Amygdala (tissue), 56 donors: ENCODE results near the gene ZGPAT.
A peak's percentile ranks its signal among the peaks of the same experiment; 100 is the strongest.

Source experiments
- DNase-seq, 56 donors: peaks; one replicate each; lab custom pipeline; 2025; lab: John Stamatoyannopoulos, UW

The ZGPAT gene

DNA sequence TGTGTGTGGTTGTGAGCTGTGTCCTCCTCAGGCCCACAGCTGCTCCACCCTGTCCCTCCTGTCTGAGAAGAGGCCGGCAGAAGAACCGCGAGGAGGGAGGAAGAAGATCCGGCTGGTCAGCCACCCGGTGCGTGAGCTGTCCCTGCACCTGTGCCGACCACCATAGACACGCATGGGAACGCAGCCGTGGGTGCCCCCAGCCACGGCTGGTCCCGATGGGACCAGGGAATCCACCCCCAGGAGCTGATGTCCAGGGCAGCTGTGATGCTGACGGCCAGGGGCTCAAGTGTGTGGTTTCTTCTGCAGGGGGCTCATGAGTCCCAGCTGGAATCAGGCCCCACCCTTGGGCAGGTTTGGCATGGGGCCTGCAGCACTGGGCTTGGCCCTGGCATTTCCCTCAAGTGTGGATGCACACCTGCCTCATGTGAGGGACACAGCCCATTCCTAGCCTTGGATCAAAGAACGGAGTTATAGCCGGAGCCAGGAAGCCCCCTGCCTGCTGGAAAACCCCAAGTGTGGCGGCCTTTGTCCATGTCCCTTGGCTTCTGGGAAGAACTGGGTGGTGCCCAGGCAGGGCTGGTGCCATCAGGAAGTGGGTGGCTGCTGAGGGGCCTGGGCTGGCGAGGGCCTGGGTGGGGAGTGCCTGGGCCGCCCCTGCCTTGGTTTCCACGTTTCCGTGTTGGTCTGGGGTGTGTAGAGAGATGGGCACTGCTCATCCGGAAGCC lies 16.0 kb upstream of the ZGPAT start:
- no peak for DNase-seq

- no peak for DNase-seq
Measured at GRCh38 chr20:63692436-63693082, 15.3 kb upstream of the ZGPAT start.

DNA sequence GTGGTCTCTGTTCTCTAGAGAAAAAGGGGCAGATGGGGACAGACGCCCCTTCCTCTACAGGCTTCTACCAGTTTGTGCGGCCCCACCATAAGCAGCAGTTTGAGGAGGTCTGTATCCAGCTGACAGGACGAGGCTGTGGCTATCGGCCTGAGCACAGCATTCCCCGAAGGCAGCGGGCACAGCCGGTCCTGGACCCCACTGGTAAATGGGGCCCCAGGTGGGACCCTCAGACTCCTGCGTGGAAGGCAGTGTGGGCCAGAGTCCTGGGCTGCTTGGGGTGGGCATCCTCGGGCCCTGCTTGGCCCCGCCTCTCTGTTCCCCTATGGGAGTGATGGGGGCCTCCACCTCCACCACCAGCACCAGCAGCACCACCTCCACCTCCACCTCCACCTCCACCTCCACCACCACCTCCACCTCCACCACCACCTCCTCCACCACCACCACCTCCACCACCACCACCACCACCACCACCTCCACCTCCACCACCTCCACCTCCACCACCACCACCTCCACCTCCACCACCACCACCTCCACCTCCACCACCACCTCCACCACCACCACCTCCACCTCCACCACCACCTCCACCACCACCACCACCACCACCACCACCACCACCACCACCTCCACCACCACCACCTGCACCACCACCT lies 14.6 kb upstream of the ZGPAT start:
- DNase-seq, result peak in 5 of 56 donors; percentile 7 to 65 (median 18)

DNA sequence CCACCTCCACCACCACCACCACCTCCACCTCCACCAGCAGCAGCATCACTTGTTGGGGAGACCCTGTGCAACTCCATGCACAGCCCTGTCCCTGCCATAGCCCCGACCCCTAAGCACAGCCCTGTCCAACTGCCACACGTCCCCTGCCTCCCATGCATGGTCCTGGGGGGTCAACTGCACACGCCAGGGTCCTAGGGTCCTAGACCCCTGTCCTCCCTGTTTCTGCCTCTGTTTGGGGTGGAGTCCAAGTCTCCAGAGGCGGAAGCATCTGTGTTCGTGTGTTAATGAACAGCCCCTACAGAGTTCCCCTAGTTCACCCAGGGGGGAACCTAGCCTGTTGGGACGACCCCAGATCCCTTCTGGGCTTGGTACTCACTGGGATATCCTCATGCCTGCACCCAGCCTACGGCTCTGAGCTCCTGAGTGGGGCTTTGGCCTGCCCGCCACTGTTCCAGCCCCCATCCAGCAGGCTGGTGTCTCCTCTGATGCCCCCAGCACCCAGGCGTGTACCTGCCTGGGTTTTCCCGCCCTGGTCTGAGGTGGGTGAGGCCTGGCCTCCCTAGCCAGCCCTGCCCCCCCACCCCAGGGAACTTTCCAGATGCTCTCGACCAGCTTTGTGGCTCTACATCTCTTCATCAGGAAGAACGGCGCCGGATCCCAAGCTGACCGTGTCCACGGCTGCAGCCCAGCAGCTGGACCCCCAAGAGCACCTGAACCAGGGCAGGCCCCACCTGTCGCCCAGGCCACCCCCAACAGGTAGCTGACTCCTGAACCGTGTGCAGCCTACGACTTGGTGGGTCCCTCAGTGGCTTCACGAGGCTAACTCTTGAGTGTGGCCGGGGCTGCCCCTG lies 13.9 kb upstream of the ZGPAT start:
- DNase-seq, result no peak

DNA sequence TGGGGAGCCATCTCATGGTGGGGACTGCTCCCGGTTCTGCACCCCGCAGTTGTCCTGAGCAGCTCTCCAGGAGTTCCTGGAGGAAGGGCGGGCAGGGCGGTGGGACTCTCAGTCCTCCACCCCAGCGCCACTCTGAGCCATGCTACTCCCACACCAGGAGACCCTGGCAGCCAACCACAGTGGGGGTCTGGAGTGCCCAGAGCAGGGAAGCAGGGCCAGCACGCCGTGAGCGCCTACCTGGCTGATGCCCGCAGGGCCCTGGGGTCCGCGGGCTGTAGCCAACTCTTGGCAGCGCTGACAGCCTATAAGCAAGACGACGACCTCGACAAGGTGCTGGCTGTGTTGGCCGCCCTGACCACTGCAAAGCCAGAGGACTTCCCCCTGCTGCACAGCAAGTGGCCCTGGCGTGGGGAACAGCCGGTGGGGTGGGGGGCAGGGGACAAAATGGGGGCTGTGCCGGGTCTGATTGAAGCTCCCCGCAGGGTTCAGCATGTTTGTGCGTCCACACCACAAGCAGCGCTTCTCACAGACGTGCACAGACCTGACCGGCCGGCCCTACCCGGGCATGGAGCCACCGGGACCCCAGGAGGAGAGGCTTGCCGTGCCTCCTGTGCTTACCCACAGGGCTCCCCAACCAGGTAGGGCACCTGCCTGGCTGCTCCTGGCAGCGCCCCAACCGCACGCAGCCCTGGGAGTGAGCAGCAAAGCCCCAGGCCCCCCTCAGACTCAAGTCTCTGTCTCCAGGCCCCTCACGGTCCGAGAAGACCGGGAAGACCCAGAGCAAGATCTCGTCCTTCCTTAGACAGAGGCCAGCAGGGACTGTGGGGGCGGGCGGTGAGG lies 13.0 kb upstream of the ZGPAT start:
- no peak for DNase-seq

DNA sequence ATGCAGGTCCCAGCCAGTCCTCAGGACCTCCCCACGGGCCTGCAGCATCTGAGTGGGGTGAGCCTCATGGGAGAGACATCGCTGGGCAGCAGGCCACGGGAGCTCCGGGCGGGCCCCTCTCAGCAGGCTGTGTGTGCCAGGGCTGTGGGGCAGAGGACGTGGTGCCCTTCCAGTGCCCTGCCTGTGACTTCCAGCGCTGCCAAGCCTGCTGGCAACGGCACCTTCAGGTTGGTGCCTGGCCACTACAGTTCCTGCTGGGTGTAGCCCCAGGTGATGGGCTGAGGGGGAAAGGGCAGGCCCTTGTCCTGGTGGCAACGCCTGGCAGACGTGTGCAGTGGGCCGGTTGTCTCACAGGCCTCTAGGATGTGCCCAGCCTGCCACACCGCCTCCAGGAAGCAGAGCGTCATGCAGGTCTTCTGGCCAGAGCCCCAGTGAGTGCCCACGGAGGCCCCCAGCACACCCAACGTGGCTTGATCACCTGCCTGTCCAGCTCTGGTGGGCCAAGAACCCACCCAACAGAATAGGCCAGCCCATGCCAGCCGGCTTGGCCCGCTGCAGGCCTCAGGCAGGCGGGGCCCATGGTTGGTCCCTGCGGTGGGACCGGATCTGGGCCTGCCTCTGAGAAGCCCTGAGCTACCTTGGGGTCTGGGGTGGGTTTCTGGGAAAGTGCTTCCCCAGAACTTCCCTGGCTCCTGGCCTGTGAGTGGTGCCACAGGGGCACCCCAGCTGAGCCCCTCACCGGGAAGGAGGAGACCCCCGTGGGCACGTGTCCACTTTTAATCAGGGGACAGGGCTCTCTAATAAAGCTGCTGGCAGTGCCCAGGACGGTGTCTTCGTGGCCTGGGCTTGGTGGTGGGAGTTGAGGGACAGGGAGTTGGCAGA lies 12.2 kb upstream of the ZGPAT start:
- DNase-seq, result no peak

DNA sequence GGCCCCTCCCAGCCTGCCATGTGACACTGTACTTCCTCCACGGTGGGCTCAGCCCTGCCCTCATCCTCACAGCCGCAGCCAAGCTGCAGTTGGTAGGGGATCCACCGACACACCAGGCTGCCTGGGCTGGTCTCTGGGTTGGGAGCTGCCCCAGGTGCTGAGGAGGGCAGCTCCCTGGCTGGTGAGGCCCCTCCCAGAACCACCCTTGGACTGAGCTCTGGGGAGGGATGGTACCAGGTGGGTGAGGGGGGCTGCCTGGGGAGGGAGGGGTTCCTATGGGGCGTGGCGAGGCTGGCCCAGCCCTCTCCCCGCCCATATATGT lies 11.6 kb upstream of the ZGPAT start:
- DNase-seq, result no peak

DNA sequence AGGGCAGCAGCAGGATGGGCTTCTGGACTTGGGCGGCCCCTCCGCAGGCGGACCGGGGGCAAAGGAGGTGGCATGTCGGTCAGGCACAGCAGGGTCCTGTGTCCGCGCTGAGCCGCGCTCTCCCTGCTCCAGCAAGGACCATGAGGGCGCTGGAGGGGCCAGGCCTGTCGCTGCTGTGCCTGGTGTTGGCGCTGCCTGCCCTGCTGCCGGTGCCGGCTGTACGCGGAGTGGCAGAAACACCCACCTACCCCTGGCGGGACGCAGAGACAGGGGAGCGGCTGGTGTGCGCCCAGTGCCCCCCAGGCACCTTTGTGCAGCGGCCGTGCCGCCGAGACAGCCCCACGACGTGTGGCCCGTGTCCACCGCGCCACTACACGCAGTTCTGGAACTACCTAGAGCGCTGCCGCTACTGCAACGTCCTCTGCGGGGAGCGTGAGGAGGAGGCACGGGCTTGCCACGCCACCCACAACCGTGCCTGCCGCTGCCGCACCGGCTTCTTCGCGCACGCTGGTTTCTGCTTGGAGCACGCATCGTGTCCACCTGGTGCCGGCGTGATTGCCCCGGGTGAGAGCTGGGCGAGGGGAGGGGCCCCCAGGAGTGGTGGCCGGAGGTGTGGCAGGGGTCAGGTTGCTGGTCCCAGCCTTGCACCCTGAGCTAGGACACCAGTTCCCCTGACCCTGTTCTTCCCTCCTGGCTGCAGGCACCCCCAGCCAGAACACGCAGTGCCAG lies 11.0 kb upstream of the ZGPAT start, which contains the start of gene TNFRSF6B:
TNFRSF6B (plus strand) TSS at position 25 of the 729 bp plus-strand sequence; CDS start at position 141, 116 bp downstream.
- no peak for DNase-seq

DNA sequence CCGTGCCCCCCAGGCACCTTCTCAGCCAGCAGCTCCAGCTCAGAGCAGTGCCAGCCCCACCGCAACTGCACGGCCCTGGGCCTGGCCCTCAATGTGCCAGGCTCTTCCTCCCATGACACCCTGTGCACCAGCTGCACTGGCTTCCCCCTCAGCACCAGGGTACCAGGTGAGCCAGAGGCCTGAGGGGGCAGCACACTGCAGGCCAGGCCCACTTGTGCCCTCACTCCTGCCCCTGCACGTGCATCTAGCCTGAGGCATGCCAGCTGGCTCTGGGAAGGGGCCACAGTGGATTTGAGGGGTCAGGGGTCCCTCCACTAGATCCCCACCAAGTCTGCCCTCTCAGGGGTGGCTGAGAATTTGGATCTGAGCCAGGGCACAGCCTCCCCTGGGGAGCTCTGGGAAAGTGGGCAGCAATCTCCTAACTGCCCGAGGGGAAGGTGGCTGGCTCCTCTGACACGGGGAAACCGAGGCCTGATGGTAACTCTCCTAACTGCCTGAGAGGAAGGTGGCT lies 10.4 kb upstream of the ZGPAT start:
- DNase-seq, result no peak

DNA sequence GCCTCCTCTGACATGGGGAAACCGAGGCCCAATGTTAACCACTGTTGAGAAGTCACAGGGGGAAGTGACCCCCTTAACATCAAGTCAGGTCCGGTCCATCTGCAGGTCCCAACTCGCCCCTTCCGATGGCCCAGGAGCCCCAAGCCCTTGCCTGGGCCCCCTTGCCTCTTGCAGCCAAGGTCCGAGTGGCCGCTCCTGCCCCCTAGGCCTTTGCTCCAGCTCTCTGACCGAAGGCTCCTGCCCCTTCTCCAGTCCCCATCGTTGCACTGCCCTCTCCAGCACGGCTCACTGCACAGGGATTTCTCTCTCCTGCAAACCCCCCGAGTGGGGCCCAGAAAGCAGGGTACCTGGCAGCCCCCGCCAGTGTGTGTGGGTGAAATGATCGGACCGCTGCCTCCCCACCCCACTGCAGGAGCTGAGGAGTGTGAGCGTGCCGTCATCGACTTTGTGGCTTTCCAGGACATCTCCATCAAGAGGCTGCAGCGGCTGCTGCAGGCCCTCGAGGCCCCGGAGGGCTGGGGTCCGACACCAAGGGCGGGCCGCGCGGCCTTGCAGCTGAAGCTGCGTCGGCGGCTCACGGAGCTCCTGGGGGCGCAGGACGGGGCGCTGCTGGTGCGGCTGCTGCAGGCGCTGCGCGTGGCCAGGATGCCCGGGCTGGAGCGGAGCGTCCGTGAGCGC lies 9.8 kb upstream of the ZGPAT start:
- no peak for DNase-seq

- no peak for DNase-seq
Measured at GRCh38 chr20:63698739-63699465, 8.9 kb upstream of the ZGPAT start.

DNA sequence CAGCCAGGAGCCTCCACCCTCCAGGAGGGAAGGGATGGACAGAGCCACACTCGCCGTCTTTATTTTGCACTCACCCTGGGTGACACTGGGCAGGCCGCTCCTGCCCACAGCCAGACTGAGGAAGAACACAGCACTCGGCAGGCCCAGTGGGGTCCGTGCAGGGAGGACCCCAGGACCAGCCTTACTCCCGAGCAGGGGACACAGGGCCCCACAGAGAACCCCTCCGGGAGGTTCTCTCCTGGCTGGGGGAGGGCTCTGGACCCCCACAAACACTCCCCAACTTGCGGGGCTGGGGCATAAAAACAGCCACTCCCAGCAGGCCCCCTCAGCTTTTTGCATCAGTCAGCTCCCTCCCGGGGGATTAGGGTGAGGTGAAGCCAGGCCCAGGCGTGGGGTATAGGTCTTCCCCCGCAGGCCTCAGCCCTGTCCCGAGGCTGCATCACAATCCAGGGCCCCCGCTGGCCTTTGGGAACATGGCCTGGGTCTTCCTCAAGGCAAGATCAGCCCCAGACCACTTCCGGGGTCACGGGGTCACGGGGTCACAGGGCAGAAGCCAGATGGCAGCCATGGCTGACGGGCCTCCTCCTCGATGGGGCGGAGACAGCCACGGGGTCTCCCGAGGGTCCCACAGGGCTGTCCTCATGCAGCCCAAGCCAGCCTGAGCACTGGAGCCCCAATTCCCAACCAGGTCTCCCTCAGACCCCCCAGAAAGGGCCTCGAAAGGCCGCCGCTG lies 8.2 kb upstream of the ZGPAT start:
- DNase-seq, result no peak

DNA sequence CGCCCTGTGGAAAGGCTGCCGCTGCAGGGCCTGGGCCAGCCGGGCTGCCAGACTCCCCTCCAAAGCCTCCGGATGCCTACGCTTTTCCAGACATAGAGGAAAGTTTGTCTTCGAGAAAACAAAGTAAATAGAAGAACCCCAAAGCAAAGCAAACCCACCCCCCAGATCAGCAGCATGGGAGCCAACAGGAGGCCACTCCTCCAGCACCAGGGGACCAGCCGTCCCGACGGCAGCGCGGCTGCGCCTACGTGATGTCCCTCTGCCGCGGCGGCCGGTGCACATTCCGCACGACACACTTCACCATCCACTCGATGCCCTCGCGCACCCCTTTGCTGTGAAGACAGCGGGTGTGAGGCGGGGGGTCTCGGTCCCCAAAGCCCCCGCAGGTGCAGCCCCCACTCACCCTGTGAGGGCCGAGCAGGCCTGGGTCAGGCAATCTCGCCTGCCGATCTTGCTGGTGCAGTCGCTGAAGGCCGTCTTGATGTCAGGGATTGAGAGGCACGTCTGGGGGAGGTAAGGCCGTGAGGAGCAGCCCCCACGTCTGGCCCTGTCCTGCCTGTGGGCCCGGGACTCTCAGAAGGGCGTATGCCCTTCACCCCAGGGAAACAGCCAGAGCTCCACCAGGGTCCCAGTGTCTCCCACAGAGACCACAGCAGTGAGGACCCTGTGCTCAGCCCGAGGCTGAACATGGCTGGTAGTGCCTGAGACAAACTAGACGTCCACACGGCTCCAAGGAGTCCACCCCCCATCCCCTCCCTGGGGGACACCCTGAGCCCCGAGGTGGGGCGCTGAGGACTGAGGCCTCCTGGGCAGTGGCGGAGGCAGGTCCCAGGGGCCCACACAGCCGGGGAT lies 7.4 kb upstream of the ZGPAT start:
- DNase-seq, result no peak

DNA sequence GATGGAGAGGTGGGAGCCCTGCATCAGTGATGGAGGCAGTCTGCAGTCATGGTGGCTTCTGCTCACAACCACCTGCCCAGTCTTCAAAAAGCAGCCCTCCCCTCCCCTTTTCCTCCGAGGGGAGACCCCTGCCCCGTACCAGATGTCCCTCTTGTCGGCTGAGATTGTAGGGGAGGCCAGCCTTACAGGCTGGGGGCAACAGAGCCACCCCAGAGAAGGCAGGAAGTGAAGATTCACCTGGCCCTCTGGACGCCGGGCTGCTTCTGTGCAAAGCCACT lies 6.8 kb upstream of the ZGPAT start:
- DNase-seq, result no peak

- DNase-seq, result no peak
Measured at GRCh38 chr20:63701329-63702035, 6.4 kb upstream of the ZGPAT start.
